K562 (cell line): ENCODE results near the gene GATA6.

ENCODE experiments used
- CEBPB ChIP-seq: fragments of 450-650 bp; IDR thresholded peaks from 2 replicates; pipeline ENCODE4 v1.6.1; 2016; ENCODE audit warnings: missing genetic modification characterization, missing compliant biosample characterization
- FOXK2 ChIP-seq, 2 experiments: fragments of 450-650 bp; IDR thresholded peaks in 1 of 2; conservative IDR thresholded peaks in 1 of 2; 2 replicates each; pipeline ENCODE4 v1.6.1; 2016; ENCODE audit warnings: low read depth in 2 of 2, mild to moderate bottlenecking in 1 of 2
- GATAD2A ChIP-seq: fragments of 450-650 bp; IDR thresholded peaks from 2 replicates; pipeline ENCODE4 v1.6.1; 2017
- NR3C1 ChIP-seq: sonication (generic); formaldehyde crosslinking; IDR thresholded peaks from 2 replicates; pipeline ENCODE4 v1.8.1; 2022; ENCODE audit warnings: missing genetic modification reagents
- SMC3 ChIP-seq: conservative IDR thresholded peaks from 2 replicates; pipeline ENCODE4 v1.6.1; 2011; ENCODE audit warnings: low read depth, low read length, improper control_type of control experiment; ENCODE audit not compliant: insufficient read depth
- TF ChIP-seq, protein P1 (sequence below), 3 experiments: IDR thresholded peaks in 2 of 3; conservative IDR thresholded peaks in 1 of 3; 2 replicates each; pipeline ENCODE4 v1.5.1; 2011 to 2012; ENCODE audit warnings: low read length in 3 of 3, mild to moderate bottlenecking in 3 of 3, control low read depth in 2 of 3, improper control_type of control experiment in 1 of 3, inconsistent platforms in 1 of 3, low read depth in 1 of 3, mixed read lengths in 1 of 3, moderate library complexity in 1 of 3; ENCODE audit not compliant: insufficient read depth in 2 of 3

DNA sequence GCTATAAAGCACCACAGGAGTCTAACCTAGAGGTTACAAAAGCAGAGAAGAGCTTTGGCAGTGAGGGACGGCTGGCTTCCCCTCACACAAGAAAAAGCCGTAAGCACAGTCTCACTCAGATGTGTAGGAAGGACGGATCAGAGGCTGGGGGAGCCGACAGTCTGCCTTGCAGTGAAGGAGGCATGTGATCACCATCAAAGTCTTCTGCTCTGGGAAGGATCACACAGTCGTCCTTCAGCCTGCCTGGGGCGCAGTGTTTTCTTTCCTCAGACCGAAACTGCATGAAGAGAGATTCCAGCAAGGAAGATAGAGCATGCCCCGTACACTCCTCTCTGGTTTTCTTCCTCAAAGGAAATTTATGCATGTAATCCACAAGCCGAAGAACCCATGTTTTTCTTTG lies 24.1 kb downstream of the GATA6 start:
- TF ChIP-seq CEBPB (no peak), SMC3 (no peak), FOXK2 (conservative IDR thresholded peaks at IDR 0.05 in 1 of 2, IDR thresholded peaks at IDR 0.05 in 1 of 2; ENCODE audit: low read depth in 2 of 2) (no peak), GATAD2A (no peak), NR3C1 (CRISPR knock-in tag) (no peak)
- TF ChIP-seq, protein P1, sequence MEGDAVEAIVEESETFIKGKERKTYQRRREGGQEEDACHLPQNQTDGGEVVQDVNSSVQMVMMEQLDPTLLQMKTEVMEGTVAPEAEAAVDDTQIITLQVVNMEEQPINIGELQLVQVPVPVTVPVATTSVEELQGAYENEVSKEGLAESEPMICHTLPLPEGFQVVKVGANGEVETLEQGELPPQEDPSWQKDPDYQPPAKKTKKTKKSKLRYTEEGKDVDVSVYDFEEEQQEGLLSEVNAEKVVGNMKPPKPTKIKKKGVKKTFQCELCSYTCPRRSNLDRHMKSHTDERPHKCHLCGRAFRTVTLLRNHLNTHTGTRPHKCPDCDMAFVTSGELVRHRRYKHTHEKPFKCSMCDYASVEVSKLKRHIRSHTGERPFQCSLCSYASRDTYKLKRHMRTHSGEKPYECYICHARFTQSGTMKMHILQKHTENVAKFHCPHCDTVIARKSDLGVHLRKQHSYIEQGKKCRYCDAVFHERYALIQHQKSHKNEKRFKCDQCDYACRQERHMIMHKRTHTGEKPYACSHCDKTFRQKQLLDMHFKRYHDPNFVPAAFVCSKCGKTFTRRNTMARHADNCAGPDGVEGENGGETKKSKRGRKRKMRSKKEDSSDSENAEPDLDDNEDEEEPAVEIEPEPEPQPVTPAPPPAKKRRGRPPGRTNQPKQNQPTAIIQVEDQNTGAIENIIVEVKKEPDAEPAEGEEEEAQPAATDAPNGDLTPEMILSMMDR (IDR thresholded peaks at IDR 0.05 in 2 of 3, conservative IDR thresholded peaks at IDR 0.05 in 1 of 3; ENCODE audit: insufficient read depth in 2 of 3, low read depth in 1 of 3, low read length in 3 of 3), result no peak
